ENCODE measurements around the gene FUT3. TPM values are rescaled to one million over a fixed set of nuclear protein-coding genes. Genes with fewer than 3 reads are reported as not detected.

The FUT3 gene
- total RNA-seq, 4 donors from 2014 or later, result not detected

DNA sequence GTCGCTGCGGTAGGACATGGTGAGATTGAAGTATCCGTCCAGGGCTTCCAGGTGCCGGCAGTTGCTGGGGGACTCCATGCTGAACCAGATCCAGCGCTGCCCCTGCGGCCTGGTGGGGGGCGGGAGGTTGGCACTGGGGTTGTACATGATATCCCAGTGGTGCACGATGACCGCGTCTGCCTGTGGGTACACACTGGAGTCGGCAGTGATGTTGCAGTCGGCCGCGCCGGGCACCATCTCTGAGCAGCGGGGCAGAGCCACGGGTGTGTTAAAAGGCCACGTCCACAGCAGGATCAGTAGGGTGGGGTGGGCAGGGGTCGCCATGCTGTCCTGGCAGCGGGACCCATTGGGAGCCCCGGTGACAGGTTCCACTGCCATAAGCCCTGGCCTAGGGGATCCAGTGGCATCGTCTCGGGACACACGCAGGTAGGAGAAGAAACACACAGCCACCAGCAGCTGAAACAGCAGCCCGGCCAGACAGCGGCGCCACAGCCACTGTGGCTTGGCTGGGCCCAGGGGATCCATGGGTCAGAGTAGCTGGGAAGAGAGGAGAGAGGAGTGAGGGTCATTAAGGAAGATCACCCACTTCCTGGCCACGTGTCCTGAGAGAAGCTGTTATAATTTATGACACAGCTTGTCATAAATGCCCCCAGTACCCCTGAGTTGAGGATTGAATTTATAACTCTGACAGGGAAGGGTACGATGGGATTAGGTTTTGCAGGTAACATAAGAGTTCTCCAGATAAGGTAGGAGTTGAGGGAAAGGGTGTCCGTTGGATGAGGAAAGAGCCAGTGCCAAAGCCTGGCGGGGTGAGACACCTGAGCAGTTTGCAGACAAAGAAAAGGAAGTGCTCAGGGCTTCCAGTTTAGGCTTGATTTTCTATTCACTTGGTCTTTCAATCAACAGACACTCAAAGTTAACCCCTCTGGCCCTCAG lies 16.2 kb upstream of the FUT3 start:
- ATAC-seq (ENCODE audit: low FRiP score) (no peak), DNase-seq (ENCODE audit: low spot score) (no peak)
- TF ChIP-seq, protein P1, sequence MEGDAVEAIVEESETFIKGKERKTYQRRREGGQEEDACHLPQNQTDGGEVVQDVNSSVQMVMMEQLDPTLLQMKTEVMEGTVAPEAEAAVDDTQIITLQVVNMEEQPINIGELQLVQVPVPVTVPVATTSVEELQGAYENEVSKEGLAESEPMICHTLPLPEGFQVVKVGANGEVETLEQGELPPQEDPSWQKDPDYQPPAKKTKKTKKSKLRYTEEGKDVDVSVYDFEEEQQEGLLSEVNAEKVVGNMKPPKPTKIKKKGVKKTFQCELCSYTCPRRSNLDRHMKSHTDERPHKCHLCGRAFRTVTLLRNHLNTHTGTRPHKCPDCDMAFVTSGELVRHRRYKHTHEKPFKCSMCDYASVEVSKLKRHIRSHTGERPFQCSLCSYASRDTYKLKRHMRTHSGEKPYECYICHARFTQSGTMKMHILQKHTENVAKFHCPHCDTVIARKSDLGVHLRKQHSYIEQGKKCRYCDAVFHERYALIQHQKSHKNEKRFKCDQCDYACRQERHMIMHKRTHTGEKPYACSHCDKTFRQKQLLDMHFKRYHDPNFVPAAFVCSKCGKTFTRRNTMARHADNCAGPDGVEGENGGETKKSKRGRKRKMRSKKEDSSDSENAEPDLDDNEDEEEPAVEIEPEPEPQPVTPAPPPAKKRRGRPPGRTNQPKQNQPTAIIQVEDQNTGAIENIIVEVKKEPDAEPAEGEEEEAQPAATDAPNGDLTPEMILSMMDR (IDR thresholded peaks at IDR 0.05), result no peak

DNA sequence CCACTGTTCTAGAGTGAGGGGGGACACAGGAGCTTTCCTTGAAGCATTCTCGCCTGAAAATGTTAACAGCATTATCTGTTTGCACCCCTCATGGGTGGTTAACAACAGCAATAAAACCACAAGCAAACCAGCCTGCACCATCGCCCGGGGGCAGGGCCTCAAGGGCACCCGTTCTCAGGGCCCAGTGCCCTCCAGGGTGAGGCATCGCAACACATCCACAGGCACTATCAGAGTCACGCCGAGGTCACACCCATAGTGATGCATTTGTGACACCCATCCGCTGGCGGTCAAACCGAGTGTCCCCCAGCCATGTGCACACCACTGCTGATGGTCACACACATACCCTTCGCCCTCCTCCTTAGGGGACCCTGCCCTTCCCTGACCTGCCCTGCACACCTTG lies 14.5 kb upstream of the FUT3 start:
- no peak for ATAC-seq (ENCODE audit: low FRiP score)

DNA sequence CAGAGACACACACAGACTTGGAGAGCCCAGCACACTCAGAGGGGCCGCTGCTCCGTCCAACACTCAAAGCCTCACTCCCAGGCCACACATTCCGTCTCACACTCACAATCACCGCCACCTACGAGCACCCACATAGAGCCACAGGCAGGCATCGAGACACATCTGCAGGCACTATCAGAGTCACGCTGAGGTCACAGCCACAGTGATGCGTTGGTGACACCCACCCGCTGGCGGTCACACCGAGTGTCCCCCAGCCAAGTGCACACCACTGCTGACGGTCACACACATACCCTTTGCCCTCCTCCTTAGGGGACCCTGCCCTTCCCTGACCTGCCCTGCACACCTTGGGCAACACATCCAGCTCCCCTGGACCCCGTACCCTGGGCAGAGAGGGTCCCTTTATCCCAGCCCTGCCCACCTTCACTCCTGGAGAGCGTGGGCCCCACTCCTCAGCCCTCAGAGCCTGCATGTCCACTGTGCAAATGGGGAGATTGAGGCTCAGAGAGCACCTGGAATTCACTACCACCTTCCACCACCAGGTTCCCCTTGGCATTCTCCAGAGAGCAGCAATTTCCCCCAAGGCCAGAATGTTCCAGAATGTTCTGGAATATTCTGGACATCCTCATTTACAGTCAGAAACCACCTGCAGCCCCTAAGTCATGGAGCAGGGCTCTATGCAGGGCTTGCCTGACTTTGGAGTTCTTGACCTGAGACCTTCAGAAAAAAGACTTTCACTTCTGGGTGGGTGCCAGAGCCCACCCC lies 13.7 kb upstream of the FUT3 start:
- ATAC-seq (ENCODE audit: low FRiP score) (no peak), DNase-seq (ENCODE audit: low spot score) (no peak)
- TF ChIP-seq, protein P1 (IDR thresholded peaks at IDR 0.05), result no peak

More for the DNA sequence above, 14.5 kb upstream of the FUT3 start:
- TF ChIP-seq, protein P1 (IDR thresholded peaks at IDR 0.05), result no peak
- DNase-seq (ENCODE audit: low spot score), result no peak

DNA sequence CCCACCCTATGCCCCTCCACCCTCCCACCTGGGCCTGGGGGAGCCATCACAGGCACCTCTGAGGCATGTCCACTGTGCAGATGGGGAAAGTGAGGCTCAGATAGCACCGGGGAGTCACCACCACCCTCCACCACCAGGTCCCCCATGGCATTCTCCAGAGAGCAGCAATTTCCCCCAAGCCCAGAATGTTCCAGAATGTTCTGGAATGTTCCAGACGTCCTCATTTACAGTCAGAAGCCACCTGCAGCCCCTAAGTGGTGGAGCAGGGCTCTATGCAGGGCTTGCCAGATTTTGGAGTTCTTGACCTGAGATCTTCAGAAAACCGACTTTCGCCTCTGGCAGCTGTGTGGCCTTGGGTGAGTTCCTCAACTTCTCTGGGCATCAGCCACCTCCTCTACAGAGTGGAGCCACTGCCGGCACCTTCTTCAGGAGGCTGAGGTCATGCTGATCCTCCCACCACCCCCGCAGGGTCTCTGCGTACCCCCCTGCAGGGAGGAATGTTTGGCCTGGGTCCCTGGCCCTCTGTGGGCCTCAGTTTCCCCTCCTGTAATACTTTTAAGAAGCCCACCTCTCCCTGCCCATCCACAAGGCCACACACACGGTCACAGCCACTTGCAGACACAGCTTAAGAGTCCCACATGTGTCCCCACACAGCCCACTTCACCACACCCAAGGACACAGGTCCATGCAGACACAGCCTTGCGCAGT lies 12.9 kb upstream of the FUT3 start:
- ATAC-seq (ENCODE audit: low FRiP score), result no peak
- TF ChIP-seq, protein P1 (IDR thresholded peaks at IDR 0.05), result no peak

DNA sequence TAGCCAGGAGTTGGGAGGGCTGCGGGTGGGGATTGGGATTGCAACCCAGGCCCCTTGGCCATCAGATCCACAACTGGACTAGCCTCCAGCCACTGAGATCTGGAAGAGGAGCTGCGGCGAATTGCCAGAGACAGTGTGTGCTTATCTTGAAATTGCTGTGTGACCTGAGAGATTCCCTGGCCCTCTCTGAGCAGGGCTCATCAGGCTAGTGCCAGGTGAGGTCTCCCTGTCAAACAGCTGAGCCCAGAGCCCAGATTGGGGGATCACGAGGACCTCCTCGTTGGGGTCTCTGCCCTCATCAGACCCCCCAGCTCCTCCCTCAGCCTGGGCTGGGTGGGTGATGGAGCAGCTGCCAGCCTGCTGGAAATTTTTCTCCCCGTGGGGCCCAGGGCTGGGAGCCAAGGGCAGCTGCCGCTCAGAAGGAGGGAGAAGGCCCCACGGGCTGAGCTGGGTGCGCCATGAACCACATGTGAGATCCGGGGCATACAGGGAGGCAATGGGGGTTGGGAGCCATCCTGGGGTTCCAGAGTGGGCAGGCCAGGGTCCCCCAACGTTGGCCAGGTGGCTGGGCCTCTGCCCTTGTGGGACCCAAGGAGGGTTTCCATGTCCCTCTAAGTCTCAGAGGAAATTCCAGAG lies 11.9 kb upstream of the FUT3 start:
- TF ChIP-seq, protein P1 (IDR thresholded peaks at IDR 0.05), result no peak
- DNase-seq (ENCODE audit: low spot score) (no peak), ATAC-seq (ENCODE audit: low FRiP score) (no peak)

More for the DNA sequence above, 12.9 kb upstream of the FUT3 start:
- DNase-seq (ENCODE audit: low spot score), result no peak

Measured in omental fat pad (tissue), 4 donors.